HG02588 (cell line): ENCODE data around the gene INTS1.

ENCODE experiments used
- ATAC-seq: cut with Tn5 transposase; IDR thresholded peaks from one replicate; pipeline ENCODE4 v1.9.1; 2021; ENCODE audit warnings: mild to moderate bottlenecking, moderate library complexity; ENCODE audit not compliant: unreplicated experiment

Gene INTS1

GRCh38 chr7:1492221-1492620, 12.0 kb downstream of the INTS1 start:
- no peak for ATAC-seq

GRCh38 chr7:1490837-1491236, 13.4 kb downstream of the INTS1 start:
- ATAC-seq, result no peak

DNA sequence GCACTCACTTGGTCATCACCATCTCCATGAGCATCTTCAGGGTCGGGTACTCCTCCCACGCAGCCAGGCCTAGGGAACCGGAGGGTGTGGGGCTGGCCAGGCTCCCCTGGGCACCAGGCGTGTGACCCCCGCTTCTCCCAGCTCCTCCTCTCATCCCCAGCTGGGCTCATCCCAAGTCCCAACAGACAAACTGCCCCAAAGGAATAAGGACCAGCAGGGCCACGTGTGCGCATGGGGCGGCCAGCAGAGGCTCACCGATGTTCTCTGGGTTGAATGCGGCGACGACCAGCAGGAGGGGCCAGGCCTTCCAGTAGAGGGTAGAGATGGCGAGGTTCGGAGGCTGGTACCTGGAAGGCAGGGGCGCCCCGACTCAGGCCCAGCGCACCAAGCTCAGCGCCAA, 14.9 kb downstream of the INTS1 start:
- ATAC-seq, result no peak

GRCh38 chr7:1488016-1488415, 16.2 kb downstream of the INTS1 start:
- ATAC-seq, result no peak

DNA sequence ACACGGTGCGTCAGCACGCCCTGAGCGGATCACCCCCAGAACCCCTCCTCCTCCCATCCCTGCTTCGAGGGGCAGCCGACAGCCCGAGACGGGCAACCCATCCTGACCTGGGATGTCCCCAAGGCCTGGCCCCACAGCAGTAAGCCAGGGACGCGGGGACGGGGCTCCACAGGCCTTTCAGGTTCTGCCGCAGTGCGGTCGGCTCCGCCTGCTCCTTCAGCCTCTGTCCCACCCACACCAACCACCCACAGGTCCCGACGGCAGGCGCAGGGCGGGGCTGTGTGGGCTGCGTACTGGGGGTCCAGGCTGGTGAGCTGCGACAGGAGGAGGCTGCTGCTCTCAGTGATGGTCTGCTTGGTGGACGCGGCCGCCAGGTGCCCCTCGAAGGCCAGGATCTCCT, 16.7 kb downstream of the INTS1 start:
- ATAC-seq, result no peak

- no peak for ATAC-seq
Measured at GRCh38 chr7:1486571-1486970, 17.6 kb downstream of the INTS1 start.

DNA sequence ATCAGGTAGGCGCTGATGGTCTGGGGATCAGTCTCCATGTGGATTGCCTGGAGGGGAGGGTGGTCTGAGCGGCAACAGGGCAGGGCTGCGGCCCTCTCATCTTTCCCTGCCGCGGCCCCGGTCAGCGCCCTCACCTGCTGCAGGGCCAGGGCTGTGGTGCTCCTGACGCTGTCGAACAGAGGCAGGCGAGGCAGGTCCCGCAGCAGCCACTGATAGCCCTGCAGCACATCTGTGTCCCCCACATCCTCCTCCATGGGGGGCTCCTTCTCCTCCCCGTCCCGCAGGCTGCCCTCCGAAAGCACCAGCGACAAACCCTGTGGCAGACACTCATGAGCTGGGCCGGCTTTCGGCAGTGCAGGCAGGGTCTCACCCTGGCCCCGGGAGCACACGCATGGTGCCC, 19.0 kb downstream of the INTS1 start:
- ATAC-seq, result no peak

GRCh38 chr7:1484569-1484968, 19.6 kb downstream of the INTS1 start:
- ATAC-seq, result no peak

GRCh38 chr7:1483536-1484505, 20.4 kb downstream of the INTS1 start:
- no peak for ATAC-seq

DNA sequence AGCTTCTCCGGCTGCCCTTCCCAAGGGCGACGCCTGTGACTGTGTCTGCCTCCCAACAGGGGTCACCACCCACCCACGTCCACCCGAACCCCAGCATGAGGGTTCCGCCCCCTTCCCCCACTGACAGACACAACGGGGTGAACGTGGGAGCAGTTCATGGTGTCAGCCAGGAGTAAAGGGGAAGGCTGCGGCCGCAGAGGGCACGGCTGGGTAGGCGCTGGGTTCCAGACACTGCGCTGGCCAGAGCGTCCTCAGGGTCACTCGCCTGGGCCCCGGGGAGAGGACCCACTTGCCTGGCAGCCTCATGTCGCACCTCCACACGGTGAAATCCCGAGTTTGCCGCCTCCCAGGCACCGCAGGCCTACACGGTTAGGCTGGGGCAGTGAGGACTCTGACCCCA, 21.1 kb downstream of the INTS1 start:
- no peak for ATAC-seq

DNA sequence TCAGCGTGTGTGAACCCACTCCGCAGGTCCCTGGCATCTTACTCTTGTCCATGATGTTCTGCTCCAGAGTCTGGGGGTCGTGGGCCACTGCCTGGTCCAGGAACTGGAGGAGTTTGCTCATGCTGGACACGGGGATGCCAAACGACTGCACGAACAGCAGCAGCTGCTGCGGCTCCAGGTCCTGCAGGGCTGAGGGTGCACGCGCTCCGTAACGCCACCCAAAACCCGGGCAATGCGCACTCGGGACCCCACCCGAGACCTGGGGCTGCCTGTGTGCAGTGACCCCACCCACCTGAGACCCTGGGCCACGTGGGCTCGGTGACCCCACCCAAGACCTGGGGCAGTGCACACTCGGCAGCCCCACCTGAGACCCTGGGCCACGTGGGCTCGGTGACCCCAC, 22.9 kb downstream of the INTS1 start:
- ATAC-seq, result no peak

DNA sequence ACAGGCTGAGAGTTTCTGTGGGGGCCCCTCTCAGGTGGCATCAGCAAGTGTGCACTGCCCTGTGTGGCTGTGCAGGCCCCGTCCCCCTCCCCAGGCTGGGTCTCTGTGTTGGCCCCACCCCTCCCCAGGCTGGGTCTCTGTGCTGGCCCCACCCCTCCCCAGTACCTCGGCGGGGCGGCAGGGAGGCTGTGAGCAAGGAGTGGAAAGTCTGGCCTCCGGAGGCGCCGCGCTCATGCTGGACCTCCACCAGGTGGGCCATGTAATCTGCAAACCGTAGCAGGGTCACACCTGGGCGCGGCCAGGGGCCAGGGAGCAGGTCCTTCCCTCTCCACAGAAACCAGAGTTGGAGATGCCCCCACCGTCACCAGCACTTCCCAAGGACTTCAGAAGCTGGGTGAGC, 23.5 kb downstream of the INTS1 start:
- ATAC-seq, result no peak

- no peak for ATAC-seq
Measured at GRCh38 chr7:1479287-1479686, 24.9 kb downstream of the INTS1 start.

DNA sequence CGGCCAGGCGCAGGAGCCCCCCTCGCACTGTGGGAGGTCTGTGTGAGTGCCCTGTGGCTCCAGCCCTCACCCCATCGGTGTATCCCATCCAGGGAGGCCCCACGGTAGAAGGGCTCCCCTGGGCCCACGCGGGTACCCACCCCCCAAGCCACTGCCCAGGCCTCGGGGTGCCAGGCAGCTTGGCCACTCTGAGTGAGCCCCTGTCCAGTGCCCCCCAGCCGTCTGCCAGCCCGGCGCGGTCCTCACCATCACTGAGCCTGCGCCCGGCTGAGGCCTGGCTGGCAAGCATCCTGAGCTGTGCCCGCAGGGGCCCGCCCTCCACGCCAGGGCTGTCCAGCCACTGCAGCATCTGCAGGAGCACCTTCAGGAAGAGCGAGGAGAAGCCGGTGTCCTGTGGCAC, 25.7 kb downstream of the INTS1 start:
- no peak for ATAC-seq

GRCh38 chr7:1476859-1477258, 27.3 kb downstream of the INTS1 start:
- no peak for ATAC-seq

GRCh38 chr7:1475991-1476390, 28.2 kb downstream of the INTS1 start:
- ATAC-seq, result no peak

GRCh38 chr7:1475393-1475792, 28.8 kb downstream of the INTS1 start:
- ATAC-seq, result no peak

DNA sequence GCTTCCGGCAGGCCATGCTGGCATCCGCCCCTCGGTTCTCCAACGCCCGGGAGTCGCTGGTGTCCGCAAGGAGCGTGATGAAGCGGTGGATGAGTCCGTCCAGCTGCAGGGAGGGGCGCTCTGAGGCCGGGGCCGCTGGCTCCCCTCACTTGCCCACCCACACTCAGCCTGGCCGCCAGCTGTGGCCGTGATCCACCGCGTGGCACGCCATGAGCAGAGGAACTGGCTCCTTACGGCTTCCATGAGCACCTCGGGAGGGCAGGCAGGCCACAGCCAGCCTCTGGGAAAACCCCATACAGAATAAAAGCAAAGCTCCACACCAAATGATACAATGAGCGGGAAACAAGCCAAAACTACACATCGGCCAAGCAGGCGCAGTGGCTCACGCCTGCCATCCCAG, 29.5 kb downstream of the INTS1 start:
- ATAC-seq, result no peak

GRCh38 chr7:1473864-1474512, 30.2 kb downstream of the INTS1 start:
- no peak for ATAC-seq

- ATAC-seq, result no peak
Measured at GRCh38 chr7:1470901-1471300, 33.3 kb downstream of the INTS1 start.

- no peak for ATAC-seq
Measured at GRCh38 chr7:1468643-1469298, 35.4 kb downstream of the INTS1 start.

- ATAC-seq, result no peak
Measured at GRCh38 chr7:1468203-1468602, 36.0 kb downstream of the INTS1 start.
